Uterus (tissue), 4 donors: ENCODE results near the gene XYLT1. TPM values are rescaled to one million over a fixed set of nuclear protein-coding genes. Genes with fewer than 3 reads are reported as not detected.
A peak's percentile ranks its signal among the peaks of the same experiment; 100 is the strongest.

Experiments used
- DNase-seq, 2 donors: peaks; one replicate each; pipeline ENCODE4 v3.0.0-alpha.2; 2019 to 2020
- H3K27ac ChIP-seq, 2 donors: fragments of 200-600 bp; sonication (generic); 1 replicate in 1 of 2; 2 replicates in 1 of 2; pipeline ENCODE4 v1.5.1; 2016 to 2018
- H3K27me3 ChIP-seq, 2 donors: fragments of 200-600 bp; sonication (generic); one replicate each; pipeline ENCODE4 v1.5.1; 2018 to 2019; ENCODE audit warnings: control low read depth in 1 of 2
- H3K36me3 ChIP-seq, 2 donors: fragments of 200-600 bp; sonication (generic); one replicate each; pipeline ENCODE4 v1.5.1; 2019; ENCODE audit warnings: control low read depth in 1 of 2
- H3K4me1 ChIP-seq, 2 donors: fragments of 200-600 bp; sonication (generic); one replicate each; pipeline ENCODE4 v1.5.1; 2018 to 2019; ENCODE audit warnings: control low read depth in 1 of 2
- H3K4me3 ChIP-seq, 2 donors: fragments of 200-600 bp; sonication (generic); 1 replicate in 1 of 2; 2 replicates in 1 of 2; pipeline ENCODE4 v1.5.1; 2018 to 2019; ENCODE audit warnings: mild to moderate bottlenecking in 1 of 2
- H3K9me3 ChIP-seq, 2 donors: fragments of 200-600 bp; sonication (generic); one replicate each; pipeline ENCODE4 v1.5.1; 2019; ENCODE audit warnings: control low read depth in 1 of 2
- CTCF ChIP-seq, 4 experiments: fragments of 200-600 bp in 2 of 4; fragments of 450-650 bp in 2 of 4; sonication (generic) in 2 of 4; IDR thresholded peaks; one replicate each; pipeline ENCODE4 v1.5.1; 2016 to 2019; ENCODE audit warnings: antibody characterized with exemption in 4 of 4, mild to moderate bottlenecking in 2 of 4, moderate library complexity in 1 of 4
- POLR2A ChIP-seq, 2 donors: fragments of 450-650 bp; IDR thresholded peaks; one replicate each; pipeline ENCODE4 v1.6.1; 2016; ENCODE audit warnings: antibody characterized with exemption in 2 of 2, mild to moderate bottlenecking in 1 of 2, moderate library complexity in 1 of 2
- intact Hi-C: fragments of 100-400 bp; cut with DNase I; formaldehyde crosslinking; loops from one replicate; pipeline ENCODE4 v1.15.1; 2023; ENCODE audit warnings: low total_unique reads
- total RNA-seq, 4 donors: library from RNA; depleted of rRNA in 3 of 4; stranded (reverse); fragments of >200 nt in 3 of 4; gene quantifications; one replicate each; pipeline versions ENCODE4 v1.1.0 to v1.2.4, GENCODE V29; 2014 to 2023
- donor health status: DM: yes; HTN: yes; CAD: no.

XYLT1 gene
- total RNA-seq, 4 donors from 2014 or later: 1.5 to 42.2 (median 15.7) TPM

- Histone ChIP-seq H3K27ac (peak overlapping the region; percentile 47 to 77), H3K9me3 (no peaks in the 10 kb centered on the region), H3K4me3 (no peak overlapping the region), H3K36me3 (no peaks in the 10 kb centered on the region), H3K4me1 (peaks cover 0 to 4% of the 10 kb centered on the region in 2 donors), H3K27me3 (no peaks in the 10 kb centered on the region)
- peak; percentile 71 to 74 for DNase-seq
- intact Hi-C loops: no loop called here
- TF ChIP-seq POLR2A (IDR thresholded peaks at IDR 0.05) (no peak), CTCF (IDR thresholded peaks at IDR 0.05) (no peak)
Observed at GRCh38 chr16:17224879-17225281, 245.9 kb downstream of the XYLT1 start.

DNA sequence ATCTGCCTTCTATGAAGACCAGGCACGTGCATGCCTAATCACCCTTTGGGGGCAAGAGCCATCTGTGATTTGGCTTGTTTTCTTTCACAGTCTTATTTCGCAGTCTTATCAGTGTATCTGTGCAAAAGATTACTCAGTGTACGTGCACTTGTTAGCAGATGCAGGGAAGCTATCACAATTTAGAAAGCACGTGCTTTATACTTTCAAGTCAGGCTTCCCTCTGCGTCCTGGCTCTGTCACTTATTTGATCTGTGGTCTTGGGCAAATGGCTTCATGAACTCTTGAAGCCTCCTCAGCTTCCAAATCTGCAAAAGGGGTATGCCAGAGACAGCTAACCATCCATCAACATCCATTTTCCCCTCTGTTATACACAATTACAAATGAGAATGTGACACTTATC, 246.4 kb downstream of the XYLT1 start:
- intact Hi-C loops: no loop called here
- TF ChIP-seq POLR2A (IDR thresholded peaks at IDR 0.05): no peak
- no peak for TF ChIP-seq CTCF (IDR thresholded peaks at IDR 0.05)
- no peak for DNase-seq
- peak overlapping the region; percentile 47 to 77 for H3K27ac ChIP-seq
- H3K36me3 ChIP-seq: no peaks in the 10 kb centered on the region
- no peaks in the 10 kb centered on the region for H3K27me3 ChIP-seq
- H3K4me1 ChIP-seq: peaks cover 0 to 4% of the 10 kb centered on the region in 2 donors
- no peaks in the 10 kb centered on the region for H3K9me3 ChIP-seq
- no peak overlapping the region for H3K4me3 ChIP-seq

DNA sequence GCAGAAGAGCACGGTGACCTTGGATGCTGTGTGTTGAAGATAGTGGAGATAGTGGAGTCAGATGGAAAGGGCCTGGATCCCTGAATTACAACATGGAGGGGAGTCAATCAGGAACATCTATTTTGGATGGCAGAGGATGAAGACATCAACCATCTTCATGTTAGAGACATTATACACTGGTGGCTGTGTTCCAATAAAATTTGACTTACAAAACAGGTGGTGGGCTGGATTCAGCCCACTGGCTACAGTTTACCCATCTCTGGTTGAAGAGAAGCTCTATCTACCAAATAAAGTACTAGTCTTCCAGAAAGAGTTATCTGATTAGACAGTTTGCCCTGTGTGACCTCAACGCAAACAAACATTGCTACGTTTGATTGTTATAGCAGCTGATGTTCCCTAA, 247.2 kb downstream of the XYLT1 start:
- Histone ChIP-seq H3K36me3 (no peaks in the 10 kb centered on the region), H3K9me3 (no peaks in the 10 kb centered on the region), H3K27me3 (no peaks in the 10 kb centered on the region), H3K4me1 (peaks cover 0 to 4% of the 10 kb centered on the region in 2 donors), H3K4me3 (no peak overlapping the region), H3K27ac (no peak overlapping the region)
- intact Hi-C loops: no loop called here
- no peak for DNase-seq
- TF ChIP-seq POLR2A (IDR thresholded peaks at IDR 0.05) (no peak), CTCF (IDR thresholded peaks at IDR 0.05) (no peak)

- no peaks in the 10 kb centered on the region for H3K27me3 ChIP-seq
- DNase-seq: no peak
- peaks cover 0 to 4% of the 10 kb centered on the region in 2 donors for H3K4me1 ChIP-seq
- intact Hi-C loops: no loop called here
- H3K27ac ChIP-seq: no peak overlapping the region
- no peaks in the 10 kb centered on the region for H3K9me3 ChIP-seq
- no peaks in the 10 kb centered on the region for H3K36me3 ChIP-seq
- TF ChIP-seq CTCF (IDR thresholded peaks at IDR 0.05) (no peak), POLR2A (IDR thresholded peaks at IDR 0.05) (no peak)
- no peak overlapping the region for H3K4me3 ChIP-seq
Observed at GRCh38 chr16:17222871-17223401, 247.8 kb downstream of the XYLT1 start.

- DNase-seq: no peak
- H3K4me3 ChIP-seq: no peak overlapping the region
- H3K4me1 ChIP-seq: peaks cover 0 to 4% of the 10 kb centered on the region in 2 donors
- no peak for TF ChIP-seq CTCF (IDR thresholded peaks at IDR 0.05)
- no peak for TF ChIP-seq POLR2A (IDR thresholded peaks at IDR 0.05)
- no peak overlapping the region for H3K27ac ChIP-seq
- no peaks in the 10 kb centered on the region for H3K27me3 ChIP-seq
- H3K36me3 ChIP-seq: no peaks in the 10 kb centered on the region
- H3K9me3 ChIP-seq: no peaks in the 10 kb centered on the region
- intact Hi-C loops: no loop called here
Observed at GRCh38 chr16:17219991-17220390, 250.8 kb downstream of the XYLT1 start.
